Left ventricle myocardium inferior (tissue), 1 donor: ENCODE results near the gene NR3C2. TPM values are rescaled to one million over a fixed set of nuclear protein-coding genes. Genes with fewer than 3 reads are reported as not detected.

Experiments used
- DNase-seq: peaks from one replicate; pipeline ENCODE4 v3.0.0-alpha.2; 2020
- H3K27ac ChIP-seq: fragments of 200-600 bp; replicated peaks from 2 replicates; pipeline ENCODE4 v1.8.0; 2021
- H3K27me3 ChIP-seq: fragments of 200-600 bp; 2 replicates; pipeline ENCODE4 v1.8.0; 2021; ENCODE audit warnings: low read depth
- H3K36me3 ChIP-seq: fragments of 200-600 bp; 2 replicates; pipeline ENCODE4 v1.8.0; 2021
- H3K4me1 ChIP-seq: fragments of 200-600 bp; 2 replicates; pipeline ENCODE4 v1.8.0; 2021
- H3K4me3 ChIP-seq: fragments of 200-600 bp; 2 replicates; pipeline ENCODE4 v1.8.0; 2021; ENCODE audit warnings: mild to moderate bottlenecking, moderate library complexity
- H3K9me3 ChIP-seq: fragments of 200-600 bp; replicated peaks from 2 replicates; pipeline ENCODE4 v1.8.0; 2021
- CTCF ChIP-seq: fragments of 200-600 bp; IDR thresholded peaks from 2 replicates; pipeline ENCODE4 v1.8.0; 2021; ENCODE audit warnings: antibody characterized with exemption, mild to moderate bottlenecking, borderline replicate concordance
- intact Hi-C: fragments of 100-400 bp; cut with micrococcal nuclease; formaldehyde crosslinking; loops from one replicate; pipeline ENCODE4 v1.11.0; 2022
- total RNA-seq: library from RNA; stranded (reverse); fragmentation: NEBNext Ultra II Directional; extraction: Animal tissue kit (Norgen Biotek cat#: 25700); gene quantifications from one replicate; pipeline ENCODE4 v1.2.1, GENCODE V29; 2021
- donor health status: DM: no; HTN: yes; CAD: no; lungs with severe emphysema.

Gene NR3C2
- total RNA-seq, 1 donor from 2014 or later, result 23.9 TPM

DNA sequence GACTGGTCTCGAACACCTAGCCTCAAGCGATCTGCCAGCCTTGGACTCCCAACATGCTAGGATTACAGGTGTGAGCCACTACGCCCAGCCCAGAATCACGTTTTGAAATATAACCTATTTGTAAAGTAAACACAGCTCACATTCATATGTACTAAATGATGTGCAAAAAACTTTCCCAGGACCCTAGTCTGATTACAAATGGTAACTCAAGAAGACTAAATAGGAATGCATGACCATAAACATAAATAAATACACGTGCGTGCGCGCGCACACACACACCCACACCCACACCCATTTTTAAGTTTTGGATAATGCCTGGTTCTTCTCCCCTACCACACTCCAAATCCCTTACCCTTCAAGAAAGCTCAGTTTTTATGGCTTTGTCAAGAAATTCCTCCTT is 163.9 kb downstream of the NR3C2 start:
- no peak for DNase-seq
- Histone ChIP-seq H3K4me1 (peaks cover 48% of the 10 kb centered on the region), H3K9me3 (no peaks in the 10 kb centered on the region), H3K4me3 (no peak overlapping the region), H3K27me3 (no peaks in the 10 kb centered on the region), H3K36me3 (no peaks in the 10 kb centered on the region), H3K27ac (no peak overlapping the region)
- TF ChIP-seq CTCF, result no peak
- intact Hi-C loops, result no loop called here

GRCh38 chr4:148275266-148275665 is 166.9 kb downstream of the NR3C2 start:
- intact Hi-C loops, result no loop called here
- no peak overlapping the region for H3K4me3 ChIP-seq
- H3K9me3 ChIP-seq, result no peaks in the 10 kb centered on the region
- no peak for DNase-seq
- no peaks in the 10 kb centered on the region for H3K36me3 ChIP-seq
- peaks cover 53% of the 10 kb centered on the region for H3K4me1 ChIP-seq
- H3K27ac ChIP-seq, result no peak overlapping the region
- H3K27me3 ChIP-seq, result no peaks in the 10 kb centered on the region
- no peak for TF ChIP-seq CTCF

DNA sequence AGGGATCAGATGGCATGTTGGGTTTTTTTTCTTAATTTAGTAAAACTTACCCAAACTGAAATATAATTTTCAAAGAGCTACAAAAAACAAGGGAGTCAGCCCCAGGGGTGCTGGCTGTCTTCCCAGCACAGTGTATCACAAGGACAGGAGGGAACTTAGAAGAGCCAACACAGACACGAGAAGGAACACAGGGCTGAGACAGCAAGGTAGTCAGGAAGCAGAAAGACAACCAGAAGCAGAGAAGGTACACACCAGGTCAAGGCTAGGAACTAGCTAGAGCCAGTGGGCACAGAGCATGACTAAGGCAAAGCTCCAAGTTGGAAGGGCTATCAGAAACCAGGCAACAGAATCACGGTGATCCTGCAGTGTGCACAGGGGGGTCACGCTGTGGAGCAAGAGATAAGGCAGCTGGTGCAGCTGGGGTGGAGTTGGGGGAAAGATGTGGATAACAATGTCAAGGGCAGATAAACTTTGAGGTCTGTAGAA is 168.7 kb downstream of the NR3C2 start:
- H3K27ac ChIP-seq, result peak overlapping the region; percentile 45
- H3K4me1 ChIP-seq, result peaks cover 60% of the 10 kb centered on the region
- no peaks in the 10 kb centered on the region for H3K36me3 ChIP-seq
- intact Hi-C loops, result no loop called here
- peak overlapping the region; percentile 11 for H3K4me3 ChIP-seq
- no peak for TF ChIP-seq CTCF
- H3K9me3 ChIP-seq, result no peaks in the 10 kb centered on the region
- peak; percentile 36 for DNase-seq
- no peaks in the 10 kb centered on the region for H3K27me3 ChIP-seq

- intact Hi-C loops, result no loop called here
- TF ChIP-seq CTCF, result no peak
- Histone ChIP-seq H3K9me3 (no peaks in the 10 kb centered on the region), H3K4me1 (peaks cover 55% of the 10 kb centered on the region), H3K4me3 (no peak overlapping the region), H3K27ac (peak overlapping the region; percentile 34), H3K27me3 (no peaks in the 10 kb centered on the region), H3K36me3 (no peaks in the 10 kb centered on the region)
- DNase-seq, result no peak
Measured at GRCh38 chr4:148271166-148271565, 171.0 kb downstream of the NR3C2 start.

DNA sequence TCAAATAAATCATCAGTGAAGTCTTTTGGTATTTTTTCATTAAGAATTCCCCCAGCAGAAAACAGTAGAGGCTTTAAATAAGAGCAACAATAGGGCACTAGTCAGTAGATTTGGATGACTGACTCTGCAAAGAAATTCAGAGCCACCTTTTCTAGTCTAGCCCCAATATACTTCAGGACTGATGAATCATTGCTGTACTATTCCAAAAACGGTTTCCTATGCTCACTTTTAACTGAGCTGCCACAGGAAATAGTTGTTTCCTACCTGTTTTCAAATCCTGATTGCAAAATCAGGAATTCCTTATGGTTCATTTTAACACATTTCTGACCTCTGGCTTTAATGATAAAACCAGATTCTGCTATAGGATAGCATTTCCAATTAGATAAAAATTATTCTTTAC is 171.6 kb downstream of the NR3C2 start:
- Histone ChIP-seq H3K36me3 (no peaks in the 10 kb centered on the region), H3K27ac (peak overlapping the region; percentile 34), H3K4me3 (no peak overlapping the region), H3K9me3 (no peaks in the 10 kb centered on the region), H3K27me3 (no peaks in the 10 kb centered on the region), H3K4me1 (peaks cover 55% of the 10 kb centered on the region)
- intact Hi-C loops, result no loop called here
- DNase-seq, result no peak
- no peak for TF ChIP-seq CTCF

GRCh38 chr4:148268835-148269234 is 173.4 kb downstream of the NR3C2 start:
- no peak for DNase-seq
- H3K4me1 ChIP-seq, result peaks cover 39% of the 10 kb centered on the region
- no peaks in the 10 kb centered on the region for H3K36me3 ChIP-seq
- no peak for TF ChIP-seq CTCF
- no peak overlapping the region for H3K27ac ChIP-seq
- H3K27me3 ChIP-seq, result no peaks in the 10 kb centered on the region
- intact Hi-C loops, result no loop called here
- no peak overlapping the region for H3K4me3 ChIP-seq
- no peaks in the 10 kb centered on the region for H3K9me3 ChIP-seq
